ENCODE data around the gene CHTF18. TPM values are rescaled to one million over a fixed set of nuclear protein-coding genes. Genes with fewer than 3 reads are reported as not detected.

The CHTF18 gene
- total RNA-seq, result 100 to 1,000 TPM in 1 of 2 experiments, 10 to 100 TPM in 1; 95.6 to 115 TPM

DNA sequence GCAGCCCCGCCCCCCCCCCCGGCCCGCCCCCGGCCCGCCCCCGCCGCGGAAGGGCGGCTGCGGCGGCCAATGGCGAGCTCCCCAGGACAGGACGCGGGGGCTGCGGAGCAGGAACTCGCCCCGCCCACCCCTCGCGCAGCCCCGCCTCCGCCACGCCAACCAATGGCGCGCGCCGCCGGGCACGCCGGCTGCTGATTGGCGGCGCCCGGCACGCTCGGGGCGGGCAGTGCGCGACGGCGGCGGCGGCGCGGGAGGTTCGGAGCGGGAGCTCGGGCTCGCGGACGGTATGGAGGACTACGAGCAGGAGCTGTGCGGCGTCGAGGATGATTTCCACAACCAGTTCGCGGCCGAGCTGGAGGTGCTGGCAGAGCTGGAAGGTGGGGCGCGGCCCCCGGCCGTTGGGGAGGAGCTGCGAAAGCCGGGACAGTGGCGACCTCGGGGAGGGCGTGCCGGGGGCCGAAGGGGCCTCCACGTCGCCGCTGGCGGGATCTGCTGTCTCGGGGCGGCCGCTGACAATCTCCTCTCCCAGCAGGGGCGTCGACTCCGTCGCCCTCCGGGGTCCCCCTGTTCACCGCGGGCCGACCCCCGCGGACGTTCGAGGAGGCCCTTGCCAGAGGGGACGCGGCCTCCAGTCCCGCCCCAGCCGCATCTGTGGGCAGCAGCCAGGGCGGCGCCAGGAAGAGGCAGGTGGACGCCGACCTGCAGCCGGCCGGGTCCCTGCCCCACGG lies at the start of gene CHTF18:
CHTF18 (plus strand) TSS at position 222 of the 728 bp plus-strand sequence; CDS start at position 287, 65 bp downstream.
- ATAC-seq (peak; percentile 97), DNase-seq (peak; percentile 92)
- H3K4me1 Mint-ChIP-seq (ENCODE audit: low read depth), result peaks cover 9% of the 10 kb centered on the region
- POLR2A ChIA-PET, result interaction anchor here (0.8 to 1.0 kb wide), 4 partner anchors 18 to 87 kb away, joined by 3 to 5 read pairs (median 3); no protein-coding TSS in a partner anchor
- H3K27me3 Mint-ChIP-seq, result no peaks in the 10 kb centered on the region
- no peaks in the 10 kb centered on the region for H3K9me3 Mint-ChIP-seq
- peak within 1 kb of the TSS; percentile 78 for H3K27ac Mint-ChIP-seq
- TF ChIP-seq, protein P1, sequence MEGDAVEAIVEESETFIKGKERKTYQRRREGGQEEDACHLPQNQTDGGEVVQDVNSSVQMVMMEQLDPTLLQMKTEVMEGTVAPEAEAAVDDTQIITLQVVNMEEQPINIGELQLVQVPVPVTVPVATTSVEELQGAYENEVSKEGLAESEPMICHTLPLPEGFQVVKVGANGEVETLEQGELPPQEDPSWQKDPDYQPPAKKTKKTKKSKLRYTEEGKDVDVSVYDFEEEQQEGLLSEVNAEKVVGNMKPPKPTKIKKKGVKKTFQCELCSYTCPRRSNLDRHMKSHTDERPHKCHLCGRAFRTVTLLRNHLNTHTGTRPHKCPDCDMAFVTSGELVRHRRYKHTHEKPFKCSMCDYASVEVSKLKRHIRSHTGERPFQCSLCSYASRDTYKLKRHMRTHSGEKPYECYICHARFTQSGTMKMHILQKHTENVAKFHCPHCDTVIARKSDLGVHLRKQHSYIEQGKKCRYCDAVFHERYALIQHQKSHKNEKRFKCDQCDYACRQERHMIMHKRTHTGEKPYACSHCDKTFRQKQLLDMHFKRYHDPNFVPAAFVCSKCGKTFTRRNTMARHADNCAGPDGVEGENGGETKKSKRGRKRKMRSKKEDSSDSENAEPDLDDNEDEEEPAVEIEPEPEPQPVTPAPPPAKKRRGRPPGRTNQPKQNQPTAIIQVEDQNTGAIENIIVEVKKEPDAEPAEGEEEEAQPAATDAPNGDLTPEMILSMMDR (IDR thresholded peaks at IDR 0.05), result no peak
- peak within 1 kb of the TSS; percentile 87 for H3K4me3 Mint-ChIP-seq
- CTCF ChIA-PET, result interaction anchor here (0.6 to 7.7 kb wide), 6 partner anchors 18 to 75 kb away, joined by 3 to 149 read pairs (median 4); partner anchors contain the start of genes CIAO3 and METRN
- H3K36me3 Mint-ChIP-seq (ENCODE audit: low read depth), result peaks cover 19% of the 10 kb centered on the region
- intact Hi-C loops (cut with micrococcal nuclease), result no loop called here

DNA sequence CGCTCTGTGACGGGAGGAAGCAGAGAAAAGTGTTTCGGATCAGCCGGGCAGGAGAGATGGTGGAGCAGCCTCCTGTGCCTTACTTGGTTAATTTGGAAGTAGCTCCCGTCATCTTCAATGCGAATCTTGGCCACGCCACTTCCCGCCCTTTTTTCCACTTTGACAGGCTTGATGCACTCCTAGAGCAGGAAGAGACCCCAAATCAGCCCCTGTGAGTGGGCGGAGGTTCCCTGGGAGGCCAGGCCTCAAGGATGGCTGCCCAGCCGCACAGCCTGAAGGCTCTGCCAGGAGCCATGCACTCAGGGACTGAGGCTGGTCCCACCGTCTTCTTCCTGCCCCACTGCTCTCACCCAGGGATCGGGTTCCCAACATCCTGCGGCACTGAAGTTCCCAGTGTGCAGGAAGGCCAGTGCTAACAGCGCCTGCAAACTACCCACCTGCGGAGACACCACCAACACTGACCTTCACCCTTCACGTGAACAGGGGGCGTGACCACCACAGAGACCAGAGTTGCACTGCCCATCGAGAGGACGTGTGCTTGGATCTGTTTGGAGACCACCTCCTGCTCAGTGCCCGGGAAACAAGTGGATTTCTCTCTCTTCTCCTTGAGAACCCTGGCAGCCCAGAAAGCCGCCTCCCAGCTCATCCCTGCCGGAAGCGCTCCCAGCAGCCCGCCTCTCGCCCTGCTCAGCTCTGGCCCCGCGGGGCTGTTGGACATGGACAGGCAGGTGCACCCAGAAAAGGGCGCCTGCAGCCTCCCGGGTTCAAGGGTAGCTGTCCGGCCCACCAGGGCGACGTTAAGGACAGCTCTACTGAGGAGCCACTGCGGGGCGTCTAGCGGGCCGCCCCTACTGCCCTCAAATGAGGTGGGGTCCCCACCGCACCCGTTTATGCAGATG lies 48.6 kb upstream of the CHTF18 start:
- ChIA-PET POLR2A (interaction anchor here (1.4 to 9.3 kb wide), 4 partner anchors 9 to 45 kb away, joined by 3 to 84 read pairs (median 8); partner anchors contain the start of genes ANTKMT and CCDC78), CTCF (interaction anchor here (0.8 to 6.4 kb wide), 10 partner anchors 8 to 49 kb away, joined by 3 to 37 read pairs (median 6); partner anchors contain the start of genes ANTKMT, CHTF18, METRN and RPUSD1)
- intact Hi-C loops (cut with micrococcal nuclease), result no loop called here
- TF ChIP-seq, protein P1 (IDR thresholded peaks at IDR 0.05), result no peak
- Mint-ChIP-seq H3K4me1 (ENCODE audit: low read depth) (peaks cover 28% of the 10 kb centered on the region), H3K36me3 (ENCODE audit: low read depth) (peaks cover 6% of the 10 kb centered on the region), H3K4me3 (peak overlapping the region; percentile 80), H3K27ac (peak overlapping the region; percentile 63), H3K27me3 (no peaks in the 10 kb centered on the region), H3K9me3 (no peaks in the 10 kb centered on the region)
- DNase-seq, result no peak
- no peak for ATAC-seq

DNA sequence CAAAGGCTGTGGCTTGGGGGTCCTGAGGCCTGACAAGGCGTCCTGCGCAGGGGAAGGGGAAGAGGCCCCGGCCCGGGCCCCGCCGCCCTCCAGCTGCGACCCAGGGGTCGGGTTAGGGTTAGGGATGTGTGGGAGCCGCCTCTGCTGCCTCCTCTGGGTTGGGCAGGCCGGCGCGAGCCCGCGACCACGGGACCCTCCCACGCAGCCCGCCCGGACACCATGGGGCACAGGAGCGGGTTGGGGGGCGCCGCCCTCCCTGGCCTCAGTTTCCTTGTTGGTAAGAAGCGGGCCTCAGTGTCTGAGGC lies 48.0 kb upstream of the CHTF18 start:
- Mint-ChIP-seq H3K36me3 (ENCODE audit: low read depth) (peaks cover 4% of the 10 kb centered on the region), H3K27ac (peak overlapping the region; percentile 63), H3K4me1 (ENCODE audit: low read depth) (peaks cover 25% of the 10 kb centered on the region), H3K9me3 (no peaks in the 10 kb centered on the region), H3K27me3 (no peaks in the 10 kb centered on the region), H3K4me3 (peak overlapping the region; percentile 80)
- DNase-seq (no peak), ATAC-seq (no peak)
- TF ChIP-seq, protein P1 (IDR thresholded peaks at IDR 0.05), result no peak
- ChIA-PET POLR2A (interaction anchor here (1.4 to 9.3 kb wide), 4 partner anchors 10 to 44 kb away, joined by 3 to 84 read pairs (median 8); partner anchors contain the start of genes ANTKMT and CCDC78), CTCF (interaction anchor here (0.9 to 6.4 kb wide), 10 partner anchors 9 to 65 kb away, joined by 3 to 37 read pairs (median 6); partner anchors contain the start of genes ANTKMT, CHTF18, METRN and RHBDL1)
- intact Hi-C loops (cut with micrococcal nuclease), result no loop called here

DNA sequence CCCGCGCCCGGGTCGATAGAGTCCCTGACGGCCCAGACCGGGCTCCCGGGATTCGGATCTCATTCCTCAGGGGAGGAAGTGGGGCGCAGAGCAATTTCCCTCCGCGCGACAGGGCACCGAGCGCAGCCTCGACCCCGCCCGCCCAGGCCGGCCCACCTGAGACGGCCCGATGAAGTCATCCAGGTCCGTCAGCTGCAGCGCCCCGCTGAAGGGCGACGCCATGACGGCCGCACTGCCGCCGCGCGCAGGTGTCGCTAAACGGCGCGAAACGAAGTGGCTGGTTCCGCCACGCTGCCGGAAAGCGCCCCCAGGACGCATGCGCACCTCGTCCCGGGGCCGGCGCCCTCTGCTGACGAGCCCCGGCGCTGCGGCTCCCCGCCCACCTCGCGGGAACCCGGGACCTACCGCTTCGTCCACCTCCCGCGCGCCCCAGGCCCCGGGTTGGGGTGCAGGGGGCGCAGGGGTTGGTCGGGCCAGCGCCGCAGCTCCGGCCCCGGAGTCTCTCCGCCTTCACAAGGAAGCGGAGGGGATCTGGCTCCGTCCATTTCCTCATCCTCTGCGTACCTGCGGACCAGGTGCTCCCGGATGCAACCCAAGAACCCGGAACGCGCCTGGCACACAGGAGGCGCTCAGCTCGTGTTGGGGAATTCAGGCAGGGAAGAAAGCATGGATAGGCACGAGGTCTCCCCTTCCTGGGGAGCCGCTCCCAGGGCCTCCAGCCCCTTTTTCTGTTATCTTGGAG lies 47.5 kb upstream of the CHTF18 start, which contains the start of gene CIAO3:
CIAO3 (minus strand) TSS at position 234 of the 742 bp plus-strand sequence; CDS start at position 222, 12 bp downstream.
- H3K27ac Mint-ChIP-seq, result peak within 1 kb of the TSS; percentile 63

More for the DNA sequence above, 47.5 kb upstream of the CHTF18 start, which contains the start of gene CIAO3:
- ATAC-seq (peak; percentile 85), DNase-seq (peak; percentile 92)
- Mint-ChIP-seq H3K4me3 (peak within 1 kb of the TSS; percentile 80), H3K27me3 (no peaks in the 10 kb centered on the region), H3K9me3 (no peaks in the 10 kb centered on the region), H3K4me1 (ENCODE audit: low read depth) (peaks cover 20% of the 10 kb centered on the region), H3K36me3 (ENCODE audit: low read depth) (peaks cover 4% of the 10 kb centered on the region)
- intact Hi-C loops (cut with micrococcal nuclease), result no loop called here
- CTCF ChIA-PET, result interaction anchor here (0.7 to 6.4 kb wide), 14 partner anchors 9 to 345 kb away, joined by 3 to 37 read pairs (median 5); partner anchors contain the start of genes ANTKMT, CHTF18, METRN and RHBDL1
- TF ChIP-seq, protein P1 (IDR thresholded peaks at IDR 0.05), result peak; percentile 88
- POLR2A ChIA-PET, result interaction anchor here (0.6 to 9.3 kb wide), 6 partner anchors 10 to 613 kb away, joined by 3 to 84 read pairs (median 4); partner anchors contain the start of genes ANTKMT and CCDC78

Data from activated CD8-positive, alpha-beta T cell treated with anti-CD3 and anti-CD28 coated beads for 36 hours (primary cell).